ES-I3 (cell line): ENCODE measurements around the gene WDR11.
"Not testable (repeated sequence)": the region's sequence is repeated elsewhere in the genome, so short reads cannot be mapped to it uniquely, and the experiment has no call there.

Experiments
- H3K36me3 ChIP-seq: 2 replicates; pipeline ENCODE4 v1.6.1; 2013; ENCODE audit warnings: mild to moderate bottlenecking, low read length, control low read depth, moderate library complexity; ENCODE audit not compliant: insufficient read depth
- H3K4me1 ChIP-seq: 2 replicates; pipeline ENCODE4 v1.6.1; 2013; ENCODE audit warnings: mild to moderate bottlenecking, control low read depth, low read length; ENCODE audit not compliant: insufficient read depth
- H3K9ac ChIP-seq: 2 replicates; pipeline ENCODE4 v1.6.1; 2013; ENCODE audit warnings: low read depth, mild to moderate bottlenecking, low read length, moderate library complexity
- H3K9me3 ChIP-seq: 2 replicates; pipeline ENCODE4 v1.6.1; 2013; ENCODE audit warnings: mild to moderate bottlenecking, low read length, moderate library complexity; ENCODE audit not compliant: control insufficient read depth, insufficient read depth

Gene WDR11

DNA sequence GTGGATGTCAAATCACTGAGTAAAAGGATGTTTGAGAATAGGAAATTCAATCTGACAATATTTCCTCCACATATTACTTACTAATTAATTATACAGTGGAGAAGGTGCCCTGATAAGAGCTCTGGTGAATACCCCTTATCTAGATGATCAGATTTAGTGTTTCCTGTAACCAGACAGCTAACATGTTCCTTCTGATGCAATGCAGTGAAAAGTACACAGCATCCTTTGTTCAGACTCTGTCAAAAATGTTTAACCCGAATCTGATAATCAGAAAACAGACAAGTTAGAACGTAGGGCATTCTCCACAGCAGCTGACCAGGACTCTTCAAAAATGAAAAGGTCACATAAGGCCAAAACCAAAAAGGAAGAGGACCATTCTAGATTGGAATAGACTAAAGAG is 46.2 kb downstream of the WDR11 start:
- no peak overlapping the region for H3K9ac ChIP-seq
- H3K4me1 ChIP-seq, result no peaks in the 10 kb centered on the region
- peaks cover 16% of the 10 kb centered on the region for H3K36me3 ChIP-seq
- H3K9me3 ChIP-seq, result no peaks in the 10 kb centered on the region

DNA sequence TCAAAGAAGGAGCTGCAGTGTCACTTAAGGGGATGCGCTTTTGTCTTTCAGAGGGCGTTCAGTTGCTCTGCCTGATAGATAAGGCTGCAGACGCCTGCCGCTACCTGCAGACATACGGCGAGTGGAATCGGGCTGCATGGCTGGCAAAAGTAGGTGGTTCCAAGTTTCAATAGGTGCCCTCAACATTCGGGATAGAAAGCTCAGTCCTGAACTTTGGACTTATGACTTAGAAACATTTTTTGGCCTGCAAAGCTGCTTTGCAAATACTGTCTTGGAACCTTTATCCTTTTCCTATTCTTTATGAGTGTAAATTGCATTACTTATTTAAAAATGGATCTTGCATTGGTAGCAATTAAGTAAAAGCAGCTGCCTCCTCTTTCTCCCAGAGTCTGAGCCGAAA is 54.1 kb downstream of the WDR11 start:
- Histone ChIP-seq H3K36me3 (peaks cover 38% of the 10 kb centered on the region), H3K9ac (no peak overlapping the region), H3K4me1 (no peaks in the 10 kb centered on the region), H3K9me3 (peaks cover 6% of the 10 kb centered on the region; the same call in 1 of the 2 replicates)

- Histone ChIP-seq H3K4me1 (no peaks in the 10 kb centered on the region), H3K36me3 (no peaks in the 10 kb centered on the region), H3K9ac (no peak overlapping the region)
Observed at GRCh38 chr10:120917521-120918250, 66.5 kb downstream of the WDR11 start.

DNA sequence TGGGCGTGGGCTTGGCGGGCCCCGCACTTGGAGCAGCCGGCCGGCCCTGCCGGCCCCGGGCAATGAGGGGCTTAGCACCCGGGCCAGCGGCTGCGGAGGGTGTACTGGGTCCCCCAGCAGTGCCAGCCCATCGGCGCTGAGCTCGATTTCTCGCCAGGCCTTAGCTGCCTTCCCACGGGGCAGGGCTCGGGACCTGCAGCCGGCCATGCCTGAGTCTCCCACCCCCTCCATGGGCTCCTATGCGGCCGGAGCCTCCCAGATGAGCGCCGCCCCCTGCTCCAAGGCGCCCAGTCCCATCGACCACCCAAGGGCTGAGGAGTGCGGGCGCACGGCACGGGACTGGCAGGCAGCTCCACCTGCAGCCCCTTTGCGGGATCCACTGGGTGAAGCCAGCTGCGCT is 72.7 kb downstream of the WDR11 start:
- not testable (repeated sequence) for H3K9ac ChIP-seq

More at GRCh38 chr10:120917521-120918250, 66.5 kb downstream of the WDR11 start:
- H3K9me3 ChIP-seq, result peaks cover 4% of the 10 kb centered on the region; the same call in 1 of the 2 replicates

DNA sequence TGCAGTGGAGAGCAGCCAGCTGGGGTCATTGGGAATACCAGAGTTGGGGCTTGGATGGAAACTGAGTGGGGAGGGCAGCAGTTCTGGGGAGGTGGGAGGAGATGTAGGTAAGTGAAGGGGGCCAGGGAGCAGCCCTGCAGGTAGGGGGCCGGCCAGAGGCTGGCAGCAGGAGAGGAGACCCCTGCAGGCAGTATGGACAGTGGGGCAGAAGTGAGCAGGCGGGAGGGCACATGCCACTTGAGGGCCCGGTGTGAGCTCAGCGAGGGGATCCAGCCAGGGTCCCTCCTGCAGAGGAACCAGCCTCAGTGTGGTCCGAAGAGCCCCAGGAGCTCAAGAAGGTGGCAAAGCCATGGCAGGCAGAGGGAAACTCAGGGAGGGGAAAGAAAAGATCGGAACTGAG is 75.4 kb downstream of the WDR11 start:
- H3K4me1 ChIP-seq, result no peaks in the 10 kb centered on the region
- H3K36me3 ChIP-seq, result no peaks in the 10 kb centered on the region

More for the DNA sequence above, 72.7 kb downstream of the WDR11 start:
- H3K9me3 ChIP-seq, H3K4me1 ChIP-seq, H3K36me3 ChIP-seq: not testable (repeated sequence)

GRCh38 chr10:120927352-120927751 is 76.2 kb downstream of the WDR11 start:
- Histone ChIP-seq H3K9ac (no peak overlapping the region), H3K36me3 (no peaks in the 10 kb centered on the region), H3K4me1 (no peaks in the 10 kb centered on the region), H3K9me3 (no peaks in the 10 kb centered on the region)

More for the DNA sequence above, 75.4 kb downstream of the WDR11 start:
- Histone ChIP-seq H3K9me3 (no peaks in the 10 kb centered on the region), H3K9ac (no peak overlapping the region)

DNA sequence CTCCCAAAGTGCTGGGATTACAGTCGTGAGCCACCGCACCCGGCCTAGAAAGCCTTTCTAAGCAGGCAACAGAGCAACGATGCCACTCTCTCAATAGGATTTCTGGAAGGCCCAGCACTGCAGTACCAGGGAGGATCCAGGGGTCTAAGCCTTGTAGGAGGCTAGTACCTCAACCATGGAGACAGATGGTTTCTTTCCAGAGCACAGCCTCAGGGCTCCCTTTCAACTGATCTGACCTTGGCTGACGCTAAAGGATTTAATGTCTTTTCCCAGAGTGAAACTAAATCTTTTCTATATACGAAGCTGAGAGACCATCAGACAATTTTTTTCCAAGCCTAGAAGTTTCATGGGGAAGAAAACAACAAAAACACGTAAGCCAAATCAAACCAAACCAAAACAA is 78.0 kb downstream of the WDR11 start:
- Histone ChIP-seq H3K36me3 (no peaks in the 10 kb centered on the region), H3K9ac (no peak overlapping the region), H3K9me3 (no peaks in the 10 kb centered on the region), H3K4me1 (no peaks in the 10 kb centered on the region)

DNA sequence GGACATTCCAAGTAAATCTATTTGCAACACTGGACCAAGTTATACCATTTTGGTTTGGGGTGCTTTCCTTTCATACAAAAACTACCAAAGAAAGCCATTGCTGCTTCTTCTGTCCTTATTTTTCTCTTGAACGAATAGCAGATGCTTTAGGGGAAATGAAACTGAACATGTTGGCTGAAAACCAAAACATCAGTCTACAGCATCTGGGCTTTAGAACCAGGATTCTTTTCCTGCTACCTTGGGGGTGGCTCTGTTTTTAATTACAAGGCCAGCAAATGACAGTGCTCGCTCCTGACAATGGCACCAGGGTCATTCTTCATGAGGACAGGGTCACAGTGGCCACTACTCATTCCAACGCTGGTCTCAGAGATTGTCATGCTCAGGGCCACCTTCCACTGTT is 80.3 kb downstream of the WDR11 start:
- Histone ChIP-seq H3K9ac (no peak overlapping the region), H3K9me3 (no peaks in the 10 kb centered on the region), H3K36me3 (no peaks in the 10 kb centered on the region), H3K4me1 (no peaks in the 10 kb centered on the region)

DNA sequence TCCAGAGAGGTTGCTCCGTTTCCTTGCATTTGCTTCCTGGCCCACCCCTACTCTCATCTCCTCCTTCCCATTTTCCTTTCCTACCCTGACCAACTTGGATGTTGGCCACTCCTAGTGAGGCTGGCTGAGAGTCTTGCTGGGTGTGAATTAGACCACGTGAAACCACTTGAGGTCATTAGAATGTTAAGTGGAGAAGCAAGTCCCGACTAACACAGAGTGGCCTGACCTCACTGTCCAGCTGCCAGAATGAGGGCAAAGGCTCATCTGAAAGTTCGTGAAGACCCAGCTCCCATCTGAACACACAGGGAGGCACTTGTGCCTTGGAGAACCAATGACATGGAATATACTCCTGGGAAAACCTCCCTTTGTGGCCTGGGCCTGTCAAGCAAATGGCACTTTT is 80.8 kb downstream of the WDR11 start:
- Histone ChIP-seq H3K9me3 (no peaks in the 10 kb centered on the region), H3K9ac (no peak overlapping the region), H3K4me1 (no peaks in the 10 kb centered on the region), H3K36me3 (no peaks in the 10 kb centered on the region)

GRCh38 chr10:120938822-120939221 is 87.7 kb downstream of the WDR11 start:
- Histone ChIP-seq H3K36me3 (no peaks in the 10 kb centered on the region), H3K9ac (no peak overlapping the region), H3K9me3 (no peaks in the 10 kb centered on the region), H3K4me1 (peaks cover 15% of the 10 kb centered on the region)

GRCh38 chr10:120940299-120940900 is 89.2 kb downstream of the WDR11 start:
- Histone ChIP-seq H3K36me3 (no peaks in the 10 kb centered on the region), H3K9ac (no peak overlapping the region), H3K9me3 (no peaks in the 10 kb centered on the region), H3K4me1 (peaks cover 15% of the 10 kb centered on the region)

GRCh38 chr10:120941501-120941900 is 90.3 kb downstream of the WDR11 start:
- H3K36me3 ChIP-seq, result no peaks in the 10 kb centered on the region
- H3K9ac ChIP-seq, result no peak overlapping the region
- H3K9me3 ChIP-seq, result no peaks in the 10 kb centered on the region
- H3K4me1 ChIP-seq, result peaks cover 15% of the 10 kb centered on the region

GRCh38 chr10:120942806-120943413 is 91.7 kb downstream of the WDR11 start:
- Histone ChIP-seq H3K9me3 (no peaks in the 10 kb centered on the region), H3K9ac (peak overlapping the region; percentile 4; the same call in 1 of the 2 replicates), H3K4me1 (peaks cover 15% of the 10 kb centered on the region), H3K36me3 (no peaks in the 10 kb centered on the region)

- no peak overlapping the region for H3K9ac ChIP-seq
- no peaks in the 10 kb centered on the region for H3K36me3 ChIP-seq
- no peaks in the 10 kb centered on the region for H3K9me3 ChIP-seq
Observed at GRCh38 chr10:120943542-120943941, 92.4 kb downstream of the WDR11 start.

DNA sequence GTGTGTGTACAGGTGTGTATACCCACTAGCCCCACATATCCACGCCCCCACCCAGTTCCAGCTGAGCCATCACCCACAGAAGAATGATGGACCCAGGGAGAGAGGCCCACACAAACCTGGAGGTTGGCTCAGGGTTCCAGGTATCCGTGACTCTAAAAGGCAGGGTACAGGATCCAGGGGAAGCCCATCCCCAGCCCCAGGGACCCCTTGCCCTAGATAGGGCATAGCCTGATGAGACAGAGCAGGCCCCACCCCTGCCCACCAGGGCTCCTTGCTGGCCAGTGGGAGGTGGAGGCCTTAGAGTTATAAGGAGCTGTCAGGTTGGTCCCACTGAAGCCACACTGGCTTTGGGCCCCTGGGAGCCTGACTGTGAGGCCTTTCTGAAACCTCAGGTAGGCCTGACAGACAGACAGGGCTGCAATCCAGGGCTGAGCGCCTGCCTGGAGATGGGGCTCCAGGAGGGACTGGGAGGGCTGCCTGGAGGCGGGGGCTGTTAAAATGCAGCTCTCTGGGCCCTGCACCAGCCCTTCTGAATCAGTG is 93.5 kb downstream of the WDR11 start:
- Histone ChIP-seq H3K36me3 (no peaks in the 10 kb centered on the region), H3K9ac (no peak overlapping the region), H3K4me1 (peaks cover 15% of the 10 kb centered on the region), H3K9me3 (no peaks in the 10 kb centered on the region)

More at GRCh38 chr10:120943542-120943941, 92.4 kb downstream of the WDR11 start:
- H3K4me1 ChIP-seq, result peaks cover 15% of the 10 kb centered on the region
